ENCODE data around the gene DNAJC24. TPM values are rescaled to one million over a fixed set of nuclear protein-coding genes. Genes with fewer than 3 reads are reported as not detected.

The DNAJC24 gene
- total RNA-seq, 4 donors from 2014 or later = 13.1 to 20.1 (median 16.6) TPM

- Histone ChIP-seq H3K9me3 (no peaks in the 10 kb centered on the region), H3K27me3 (no peaks in the 10 kb centered on the region), H3K36me3 (no peaks in the 10 kb centered on the region), H3K4me3 (no peak overlapping the region), H3K27ac (no peak overlapping the region), H3K4me1 (no peaks in the 10 kb centered on the region)
- intact Hi-C loops (cut with DNase I; ENCODE audit: low total_unique reads) = no loop called here
- in situ Hi-C loops (cut with MboI; ENCODE audit: low sequenced_read_pairs in 4 of 4) = no loop called here
- TF ChIP-seq CTCF (IDR thresholded peaks at IDR 0.05 in 4 of 5, conservative IDR thresholded peaks at IDR 0.05 in 1 of 5) = no peak
- no peak for TF ChIP-seq POLR2A (IDR thresholded peaks at IDR 0.05)
- DNase-seq = no peak
- ATAC-seq = no peak
Observed at GRCh38 chr11:31455177-31455576, 85.5 kb downstream of the DNAJC24 start.

DNA sequence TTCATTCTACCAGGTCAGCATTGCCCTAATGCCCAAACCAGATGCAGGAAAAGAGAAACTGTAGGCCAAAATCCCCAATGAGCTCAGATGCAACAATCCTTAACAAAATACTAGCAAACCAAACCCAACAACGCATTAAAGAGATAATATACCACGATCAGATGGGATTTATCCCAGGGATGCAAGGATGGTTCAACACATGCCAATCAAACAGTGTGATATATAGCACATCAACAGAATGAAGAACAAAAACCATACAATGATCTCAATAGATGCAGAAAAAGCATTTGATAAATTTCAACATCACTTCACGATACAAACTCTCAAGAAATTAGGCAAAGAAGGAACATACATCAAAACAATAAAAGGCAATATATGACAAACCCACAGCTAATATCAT, 94.8 kb downstream of the DNAJC24 start:
- intact Hi-C loops (cut with DNase I; ENCODE audit: low total_unique reads) = no loop called here
- H3K4me3 ChIP-seq = no peak overlapping the region

DNA sequence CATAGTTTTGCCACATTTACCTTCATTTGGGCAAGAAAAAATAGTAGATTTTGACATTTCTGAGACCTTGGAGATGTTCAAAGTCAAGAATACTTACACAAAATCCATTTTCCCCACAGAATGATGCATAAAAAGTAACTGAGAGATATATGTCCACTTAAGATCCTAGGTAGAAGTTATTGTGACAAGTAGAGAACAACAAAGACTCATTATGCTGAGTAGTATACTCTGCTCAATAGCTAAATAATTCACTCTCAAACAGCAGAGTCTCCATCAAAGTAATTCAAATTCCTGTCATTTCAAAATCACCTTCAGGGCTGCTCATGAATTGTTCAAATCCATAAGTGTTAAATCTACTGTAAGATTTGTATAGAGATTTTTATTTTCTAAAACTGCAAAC, 104.4 kb downstream of the DNAJC24 start:
- no peak overlapping the region for H3K27ac ChIP-seq
- no peaks in the 10 kb centered on the region for H3K36me3 ChIP-seq
- ATAC-seq = no peak
- TF ChIP-seq POLR2A (IDR thresholded peaks at IDR 0.05) (no peak), CTCF (IDR thresholded peaks at IDR 0.05 in 4 of 5, conservative IDR thresholded peaks at IDR 0.05 in 1 of 5) (no peak)
- in situ Hi-C loops (cut with MboI; ENCODE audit: low sequenced_read_pairs in 4 of 4) = no loop called here
- H3K4me1 ChIP-seq = peaks cover 0 to 9% of the 10 kb centered on the region in 2 donors
- H3K27me3 ChIP-seq = no peaks in the 10 kb centered on the region
- intact Hi-C loops (cut with DNase I; ENCODE audit: low total_unique reads) = no loop called here
- no peaks in the 10 kb centered on the region for H3K9me3 ChIP-seq
- DNase-seq = no peak
- H3K4me3 ChIP-seq = no peak overlapping the region

More for the DNA sequence above, 94.8 kb downstream of the DNAJC24 start:
- TF ChIP-seq CTCF (IDR thresholded peaks at IDR 0.05 in 4 of 5, conservative IDR thresholded peaks at IDR 0.05 in 1 of 5) (no peak), POLR2A (IDR thresholded peaks at IDR 0.05) (no peak)
- in situ Hi-C loops (cut with MboI; ENCODE audit: low sequenced_read_pairs in 4 of 4) = no loop called here
- H3K4me1 ChIP-seq = no peaks in the 10 kb centered on the region
- DNase-seq = no peak
- no peaks in the 10 kb centered on the region for H3K27me3 ChIP-seq
- H3K27ac ChIP-seq = no peak overlapping the region
- no peak for ATAC-seq
- no peaks in the 10 kb centered on the region for H3K36me3 ChIP-seq
- peaks cover 0 to 6% (median 0%) of the 10 kb centered on the region in 3 donors for H3K9me3 ChIP-seq

DNA sequence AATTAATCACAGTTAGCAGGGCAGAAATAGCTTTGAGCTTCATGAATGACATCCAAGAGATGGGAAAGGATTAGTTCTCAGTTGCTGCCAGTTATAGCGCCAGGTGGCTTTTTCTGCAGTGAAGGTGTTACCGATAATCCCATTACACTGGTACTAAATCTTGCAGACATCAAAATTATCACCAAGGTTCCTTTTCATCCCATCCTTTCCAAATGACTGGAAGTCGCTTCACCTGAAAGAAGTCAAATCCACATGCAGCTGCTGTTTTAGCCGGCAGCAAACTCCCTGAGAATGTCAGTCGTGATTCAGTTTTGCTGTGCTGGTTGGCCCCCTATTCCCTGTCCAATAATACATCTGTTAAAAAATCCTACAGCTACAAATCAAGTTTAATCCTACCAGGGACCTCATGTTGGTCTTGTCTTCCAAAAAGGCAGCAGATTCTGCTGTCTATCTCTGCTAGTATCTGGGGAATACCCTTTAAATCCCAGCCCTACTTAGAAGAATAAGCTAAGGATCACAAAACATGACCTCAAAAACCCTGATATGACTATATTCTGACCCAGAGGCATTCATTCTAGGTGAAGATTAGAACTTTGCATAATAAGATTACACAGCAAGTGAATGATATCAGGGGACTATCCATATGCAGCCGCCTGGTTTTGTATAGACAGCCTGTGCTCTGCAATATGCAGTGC, 108.0 kb downstream of the DNAJC24 start:
- TF ChIP-seq POLR2A (IDR thresholded peaks at IDR 0.05) = no peak
- TF ChIP-seq CTCF (IDR thresholded peaks at IDR 0.05 in 4 of 5, conservative IDR thresholded peaks at IDR 0.05 in 1 of 5) = no peak
- no peak for ATAC-seq

More for the DNA sequence above, 108.0 kb downstream of the DNAJC24 start:
- intact Hi-C loops (cut with DNase I; ENCODE audit: low total_unique reads) = no loop called here
- in situ Hi-C loops (cut with MboI; ENCODE audit: low sequenced_read_pairs in 4 of 4) = loop anchor here in 1 of 4 donors (25.0 kb wide), 1 partner anchor 240 kb away; no protein-coding TSS in a partner anchor
- Histone ChIP-seq H3K9me3 (no peaks in the 10 kb centered on the region), H3K27me3 (no peaks in the 10 kb centered on the region), H3K4me1 (peaks cover 0 to 9% of the 10 kb centered on the region in 2 donors), H3K36me3 (no peaks in the 10 kb centered on the region), H3K27ac (no peak overlapping the region), H3K4me3 (no peak overlapping the region)
- no peak for DNase-seq

Measured in gastrocnemius medialis (tissue), 4 donors.